Caco-2 (cell line): Measurements from ENCODE around the gene RRAD. TPM values are rescaled to one million over a fixed set of nuclear protein-coding genes. Genes with fewer than 3 reads are reported as not detected.
"Not testable (repeated sequence)": the region's sequence is repeated elsewhere in the genome, so short reads cannot be mapped to it uniquely, and the experiment has no call there.

Experiments
- BruUV-seq: library from RNA; stranded (reverse); fragments of 400-500 nt; replicated peaks from 2 replicates; lab custom pipeline; 2021; lab: Mats Ljungman, UMichigan
- CTCF ChIA-PET: fragments of 300-600 bp; sonication (Branson Sonifier 250); formaldehyde crosslinking; loops from one replicate; lab custom pipeline; 2022; ENCODE audit warnings: antibody characterized with exemption; lab: Charles Lee
- POLR2A ChIA-PET: fragments of 300-600 bp; sonication (Branson Sonifier 250); formaldehyde crosslinking; loops from one replicate; lab custom pipeline; 2022; ENCODE audit warnings: antibody characterized with exemption; lab: Charles Lee
- DNase-seq, 2 experiments: peaks; one replicate each; pipeline versions ENCODE4 v3.0.0 to v3.0.0-alpha.2; 2020 to 2022
- H3K27me3 ChIP-seq: replicated peaks from 2 replicates; pipeline ENCODE4 v1.6.0; 2011; ENCODE audit warnings: low read length; ENCODE audit not compliant: control insufficient read depth, insufficient read depth
- H3K36me3 ChIP-seq: 2 replicates; pipeline ENCODE4 v1.5.1; 2011; ENCODE audit warnings: low read length; ENCODE audit not compliant: control insufficient read depth, insufficient read depth
- H3K4me1 ChIP-seq: fragments of 250-450 bp; sonication (Bioruptor Pico); 2 replicates; pipeline ENCODE4 v1.5.1; 2020; ENCODE audit warnings: mild to moderate bottlenecking
- H3K4me3 ChIP-seq: 2 replicates; pipeline ENCODE4 v1.5.1; 2011; ENCODE audit warnings: low read depth, mild to moderate bottlenecking, control low read depth, low read length
- H3K9me3 ChIP-seq: fragments of 250-450 bp; sonication (Bioruptor Pico); 2 replicates; pipeline ENCODE4 v1.5.1; 2020; ENCODE audit warnings: mild to moderate bottlenecking, moderate library complexity
- H3K27ac Mint-ChIP-seq: one replicate; pipeline ENCODE4 v1.8.0; 2022; ENCODE audit warnings: mixed read lengths; ENCODE audit not compliant: unreplicated experiment
- H3K27me3 Mint-ChIP-seq: one replicate; pipeline ENCODE4 v1.8.0; 2022; ENCODE audit warnings: mixed read lengths; ENCODE audit not compliant: insufficient read depth, unreplicated experiment
- H3K36me3 Mint-ChIP-seq: one replicate; pipeline ENCODE4 v1.8.0; 2022; ENCODE audit warnings: mild to moderate bottlenecking, mixed read lengths; ENCODE audit not compliant: insufficient read depth, unreplicated experiment
- H3K4me1 Mint-ChIP-seq: one replicate; pipeline ENCODE4 v1.8.0; 2022; ENCODE audit warnings: low read depth, mixed read lengths; ENCODE audit not compliant: unreplicated experiment
- H3K4me3 Mint-ChIP-seq: one replicate; pipeline ENCODE4 v1.8.0; 2022; ENCODE audit warnings: mild to moderate bottlenecking, moderate library complexity, mixed read lengths; ENCODE audit not compliant: unreplicated experiment
- H3K9me3 Mint-ChIP-seq: one replicate; pipeline ENCODE4 v1.8.0; 2022; ENCODE audit warnings: mixed read lengths; ENCODE audit not compliant: unreplicated experiment
- intact Hi-C: fragments of 100-400 bp; cut with micrococcal nuclease; formaldehyde crosslinking; loops from one replicate; pipeline ENCODE4 v1.10.0; 2022; ENCODE audit not compliant: unreplicated experiment
- total RNA-seq: library from RNA; stranded (reverse); gene quantifications from 2 replicates; pipeline ENCODE4 v1.2.3, GENCODE V29; 2022
- TF ChIP-seq, protein P1 (sequence below), 2 experiments: fragments of 200-600 bp in 1 of 2; IDR thresholded peaks; 1 replicate in 1 of 2; 2 replicates in 1 of 2; pipeline versions ENCODE4 v1.5.1 to v1.8.0; 2011 to 2022; ENCODE audit warnings: antibody characterized with exemption in 1 of 2, control low read depth in 1 of 2, inconsistent platforms in 1 of 2, low read depth in 1 of 2, low read length in 1 of 2, mild to moderate bottlenecking in 1 of 2, moderate library complexity in 1 of 2; ENCODE audit not compliant: insufficient read depth in 1 of 2, severe bottlenecking in 1 of 2, unreplicated experiment in 1 of 2

The RRAD gene
- total RNA-seq, 1 experiment from 2014 or later = 1.1 TPM

DNA sequence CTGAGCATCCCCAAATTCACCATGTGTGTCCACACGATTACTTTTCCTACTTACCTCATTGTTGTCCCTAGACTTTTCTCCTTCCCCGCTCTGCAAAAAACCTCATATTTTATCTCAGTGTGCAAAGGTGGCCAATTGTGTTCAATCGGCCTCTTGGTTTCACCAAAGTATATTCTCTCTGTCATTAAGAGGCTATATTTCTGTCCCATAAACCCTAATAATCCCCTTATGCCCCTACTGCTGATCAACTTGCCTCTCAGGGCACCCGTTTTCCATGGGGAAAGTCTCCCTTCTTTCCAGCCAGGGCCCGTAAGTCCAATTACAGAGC, 21.6 kb upstream of the RRAD start:
- peaks cover 17% of the 10 kb centered on the region for H3K36me3 Mint-ChIP-seq
- Histone ChIP-seq H3K4me1 (no peaks in the 10 kb centered on the region), H3K36me3 (no peaks in the 10 kb centered on the region; the same call in 1 of the 2 replicates), H3K9me3 (no peaks in the 10 kb centered on the region), H3K4me3 (no peak overlapping the region), H3K27me3 (no peaks in the 10 kb centered on the region)
- H3K27me3 Mint-ChIP-seq = no peaks in the 10 kb centered on the region
- CTCF ChIA-PET = interaction anchor here (0.6 kb wide), 1 partner anchor 139 kb away, joined by 6 read pairs; no protein-coding TSS in a partner anchor
- TF ChIP-seq, protein P1, sequence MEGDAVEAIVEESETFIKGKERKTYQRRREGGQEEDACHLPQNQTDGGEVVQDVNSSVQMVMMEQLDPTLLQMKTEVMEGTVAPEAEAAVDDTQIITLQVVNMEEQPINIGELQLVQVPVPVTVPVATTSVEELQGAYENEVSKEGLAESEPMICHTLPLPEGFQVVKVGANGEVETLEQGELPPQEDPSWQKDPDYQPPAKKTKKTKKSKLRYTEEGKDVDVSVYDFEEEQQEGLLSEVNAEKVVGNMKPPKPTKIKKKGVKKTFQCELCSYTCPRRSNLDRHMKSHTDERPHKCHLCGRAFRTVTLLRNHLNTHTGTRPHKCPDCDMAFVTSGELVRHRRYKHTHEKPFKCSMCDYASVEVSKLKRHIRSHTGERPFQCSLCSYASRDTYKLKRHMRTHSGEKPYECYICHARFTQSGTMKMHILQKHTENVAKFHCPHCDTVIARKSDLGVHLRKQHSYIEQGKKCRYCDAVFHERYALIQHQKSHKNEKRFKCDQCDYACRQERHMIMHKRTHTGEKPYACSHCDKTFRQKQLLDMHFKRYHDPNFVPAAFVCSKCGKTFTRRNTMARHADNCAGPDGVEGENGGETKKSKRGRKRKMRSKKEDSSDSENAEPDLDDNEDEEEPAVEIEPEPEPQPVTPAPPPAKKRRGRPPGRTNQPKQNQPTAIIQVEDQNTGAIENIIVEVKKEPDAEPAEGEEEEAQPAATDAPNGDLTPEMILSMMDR (IDR thresholded peaks at IDR 0.05; ENCODE audit: insufficient read depth in 1 of 2, low read depth in 1 of 2, low read length in 1 of 2, severe bottlenecking in 1 of 2, unreplicated experiment in 1 of 2) = no peak
- no TSS peak for BruUV-seq
- H3K27ac Mint-ChIP-seq = no peak overlapping the region
- no peak for DNase-seq
- H3K4me3 Mint-ChIP-seq = no peak overlapping the region
- POLR2A ChIA-PET = no interaction called here
- intact Hi-C loops = loop anchor here (1.0 to 2.0 kb wide), 4 partner anchors 52 to 238 kb away; partner anchors contain the start of genes FBXL8 and TRADD
- no peaks in the 10 kb centered on the region for H3K4me1 Mint-ChIP-seq
- peaks cover 7% of the 10 kb centered on the region for H3K9me3 Mint-ChIP-seq

DNA sequence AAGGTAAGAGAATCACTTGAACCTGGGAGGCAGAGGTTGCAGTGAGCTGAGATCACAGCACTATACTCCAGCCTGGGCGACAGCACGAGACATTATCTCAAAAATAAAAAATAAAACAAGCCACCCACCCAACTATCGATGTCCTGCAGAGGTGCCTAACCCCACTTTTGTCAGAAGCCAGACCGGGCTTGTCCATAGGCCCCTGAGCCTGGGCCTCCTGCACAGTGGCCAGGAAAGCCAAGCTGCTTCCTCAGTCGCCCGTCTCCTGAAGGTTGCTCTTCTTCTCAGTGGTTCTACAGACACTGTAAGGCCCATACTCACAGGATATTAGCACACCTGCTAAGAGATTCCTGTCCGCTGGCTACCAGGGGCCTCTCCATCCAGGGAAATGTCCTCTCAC, 21.2 kb upstream of the RRAD start:
- CTCF ChIA-PET = interaction anchor here (0.6 kb wide), 1 partner anchor 139 kb away, joined by 6 read pairs; no protein-coding TSS in a partner anchor
- H3K27me3 ChIP-seq = no peaks in the 10 kb centered on the region
- no peaks in the 10 kb centered on the region for H3K27me3 Mint-ChIP-seq
- H3K4me1 ChIP-seq = no peaks in the 10 kb centered on the region
- no TSS peak for BruUV-seq
- TF ChIP-seq, protein P1 (IDR thresholded peaks at IDR 0.05; ENCODE audit: insufficient read depth in 1 of 2, low read depth in 1 of 2, low read length in 1 of 2, severe bottlenecking in 1 of 2, unreplicated experiment in 1 of 2) = no peak
- H3K36me3 Mint-ChIP-seq = peaks cover 20% of the 10 kb centered on the region
- DNase-seq = no peak
- no peak overlapping the region for H3K4me3 Mint-ChIP-seq
- intact Hi-C loops = loop anchor here (2.0 kb wide), 3 partner anchors 68 to 238 kb away; partner anchors contain the start of genes FBXL8 and TRADD
- no peaks in the 10 kb centered on the region for H3K9me3 ChIP-seq
- H3K4me1 Mint-ChIP-seq = no peaks in the 10 kb centered on the region
- POLR2A ChIA-PET = no interaction called here
- H3K9me3 Mint-ChIP-seq = peaks cover 4% of the 10 kb centered on the region
- peaks cover 1% of the 10 kb centered on the region; the same call in 1 of the 2 replicates for H3K36me3 ChIP-seq
- no peak overlapping the region for H3K4me3 ChIP-seq
- H3K27ac Mint-ChIP-seq = no peak overlapping the region

DNA sequence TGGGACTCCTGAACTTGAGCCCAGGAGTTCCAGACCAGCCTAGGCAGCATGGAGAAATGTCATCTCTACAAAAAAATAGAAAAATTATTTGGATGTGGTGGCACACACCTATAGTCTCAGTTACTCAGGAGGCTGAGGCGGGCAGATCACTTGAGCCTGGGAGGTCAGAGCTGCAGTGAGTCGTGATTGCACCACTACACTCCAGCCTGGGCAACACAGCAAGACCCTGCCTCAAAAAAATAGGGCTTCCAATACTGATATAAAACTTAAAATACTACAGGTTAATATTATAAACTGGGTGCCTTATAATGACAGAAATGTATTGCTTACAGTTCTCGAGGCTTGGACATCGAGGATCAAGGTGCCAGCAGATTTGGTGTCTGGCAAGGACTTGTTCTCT, 20.6 kb upstream of the RRAD start:
- Mint-ChIP-seq H3K4me1 (no peaks in the 10 kb centered on the region), H3K27me3 (no peaks in the 10 kb centered on the region), H3K9me3 (no peaks in the 10 kb centered on the region), H3K4me3 (no peak overlapping the region), H3K36me3 (peaks cover 20% of the 10 kb centered on the region), H3K27ac (no peak overlapping the region)
- H3K9me3 ChIP-seq = no peaks in the 10 kb centered on the region
- DNase-seq = no peak
- H3K4me3 ChIP-seq = no peak overlapping the region
- no peaks in the 10 kb centered on the region for H3K27me3 ChIP-seq
- peaks cover 1% of the 10 kb centered on the region; the same call in 1 of the 2 replicates for H3K36me3 ChIP-seq
- no peaks in the 10 kb centered on the region for H3K4me1 ChIP-seq
- ChIA-PET CTCF (no interaction called here), POLR2A (interaction anchor here (0.6 kb wide), 1 partner anchor 213 kb away, joined by 3 read pairs; no protein-coding TSS in a partner anchor)
- TF ChIP-seq, protein P1 (IDR thresholded peaks at IDR 0.05; ENCODE audit: insufficient read depth in 1 of 2, low read depth in 1 of 2, low read length in 1 of 2, severe bottlenecking in 1 of 2, unreplicated experiment in 1 of 2) = no peak
- intact Hi-C loops = loop anchor here (2.0 kb wide), 3 partner anchors 69 to 239 kb away; partner anchors contain the start of genes FBXL8 and TRADD
- no TSS peak for BruUV-seq

DNA sequence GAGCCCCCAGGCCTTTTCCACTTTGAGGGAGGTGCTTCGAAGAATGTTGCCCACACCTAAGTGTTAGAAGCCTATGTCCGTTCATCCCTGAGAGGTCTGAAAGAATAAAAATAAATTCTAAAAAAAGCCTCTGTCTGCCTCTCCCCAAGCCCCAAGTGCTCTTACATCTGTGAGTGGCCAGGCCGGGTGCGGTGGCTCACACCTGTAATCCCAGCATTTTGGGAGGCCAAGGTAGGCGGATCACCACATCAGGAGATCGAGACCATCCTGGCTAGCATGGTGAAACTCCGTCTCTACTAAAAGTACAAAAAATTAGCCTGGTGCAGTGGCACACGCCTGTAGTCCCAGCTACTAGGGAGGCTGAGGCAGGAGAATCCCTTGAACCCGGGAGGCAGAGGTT, 19.6 kb upstream of the RRAD start:
- H3K4me1 Mint-ChIP-seq, H3K9me3 Mint-ChIP-seq, H3K4me3 ChIP-seq, BruUV-seq, H3K27me3 ChIP-seq, POLR2A ChIA-PET, H3K4me1 ChIP-seq, H3K4me3 Mint-ChIP-seq, DNase-seq, H3K36me3 ChIP-seq, H3K27me3 Mint-ChIP-seq, H3K9me3 ChIP-seq, intact Hi-C loops, H3K27ac Mint-ChIP-seq: not testable (repeated sequence)
- CTCF ChIA-PET = interaction anchor here (0.7 to 1.6 kb wide), 2 partner anchors 19 to 73 kb away, joined by 4 read pairs; no protein-coding TSS in a partner anchor
- H3K36me3 Mint-ChIP-seq = peaks cover 26% of the 10 kb centered on the region
